Bone marrow (tissue), 2 donors: ENCODE data around the gene ERG.

Experiments used
- DNase-seq, 2 donors: peaks; one replicate each; lab custom pipeline; 2025; lab: John Stamatoyannopoulos, UW

The ERG gene

GRCh38 chr21:38498057-38498833 is at the start of gene ERG:
TSS of gene ERG (minus strand) at chr21:38498477. CDS start at chr21:38498380, 97 bp downstream.
- peak in 1 of 2 donors; percentile 61 for DNase-seq

- DNase-seq, result no peak
These were observed 46.4 kb upstream of the ERG start for GRCh38 chr21:38544661-38545060.

- no peak for DNase-seq
These were observed 44.0 kb upstream of the ERG start for GRCh38 chr21:38542263-38542662.

GRCh38 chr21:38538353-38538752 is 40.1 kb upstream of the ERG start:
- no peak for DNase-seq

GRCh38 chr21:38534591-38534990 is 36.3 kb upstream of the ERG start:
- no peak for DNase-seq

GRCh38 chr21:38533887-38534286 is 35.6 kb upstream of the ERG start:
- no peak for DNase-seq

GRCh38 chr21:38531591-38531990 is 33.3 kb upstream of the ERG start:
- no peak for DNase-seq

- no peak for DNase-seq
These were observed 32.8 kb upstream of the ERG start for GRCh38 chr21:38531039-38531541.

GRCh38 chr21:38527737-38528136 is 29.5 kb upstream of the ERG start:
- no peak for DNase-seq

GRCh38 chr21:38525454-38525853 is 27.2 kb upstream of the ERG start:
- peak in 1 of 2 donors; percentile 15 for DNase-seq

GRCh38 chr21:38524168-38525153 is 26.2 kb upstream of the ERG start:
- no peak for DNase-seq

- no peak for DNase-seq
These were observed 22.2 kb upstream of the ERG start for GRCh38 chr21:38520511-38520910.

GRCh38 chr21:38511662-38512243 is 13.5 kb upstream of the ERG start:
- DNase-seq, result no peak

GRCh38 chr21:38511198-38511597 is 12.9 kb upstream of the ERG start:
- no peak for DNase-seq

- DNase-seq, result no peak
These were observed 9.2 kb upstream of the ERG start for GRCh38 chr21:38507374-38507942.

GRCh38 chr21:38506661-38507281 is 8.5 kb upstream of the ERG start:
- peak in 1 of 2 donors; percentile 46 for DNase-seq

GRCh38 chr21:38505654-38506523 is 7.6 kb upstream of the ERG start:
- DNase-seq, result peak in 1 of 2 donors; percentile 75

GRCh38 chr21:38504066-38504465 is 5.8 kb upstream of the ERG start:
- DNase-seq, result no peak

- no peak for DNase-seq
These were observed 5.3 kb upstream of the ERG start for GRCh38 chr21:38503583-38503982.

- no peak for DNase-seq
These were observed 1.8 kb upstream of the ERG start for GRCh38 chr21:38500073-38500472.
